ENCODE data around the gene MGLL.

Gene MGLL

DNA sequence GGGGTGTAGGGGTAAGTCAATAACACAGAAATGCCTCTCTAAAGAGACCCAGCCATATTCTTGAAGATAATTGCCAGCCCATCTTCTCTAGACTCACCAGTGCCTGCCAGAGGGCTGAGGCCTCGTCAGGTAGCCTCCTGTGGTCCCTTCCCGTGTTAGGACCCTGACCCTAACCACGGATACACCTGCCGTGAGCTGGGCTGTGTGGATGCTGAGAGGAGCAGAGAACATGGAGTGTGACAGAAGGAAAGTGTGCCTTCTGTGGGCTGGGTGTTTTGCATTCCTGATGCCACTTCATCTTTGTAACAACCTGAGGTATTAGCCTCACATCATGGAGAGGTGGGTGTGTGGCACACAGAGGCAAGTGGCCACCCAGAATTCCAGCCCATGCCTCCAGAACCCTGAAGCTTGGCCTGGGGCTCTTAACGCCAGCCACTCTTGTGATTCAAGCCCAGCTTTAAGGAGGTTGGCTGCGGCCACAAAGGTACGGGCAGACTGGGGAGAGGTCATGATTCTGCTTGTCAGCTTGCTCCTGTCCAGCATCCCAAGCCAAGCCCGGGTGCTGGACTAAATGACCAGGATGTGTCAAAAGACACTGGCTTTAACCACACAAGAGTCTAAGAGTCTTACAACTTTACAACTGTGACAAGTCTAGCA is 170.7 kb downstream of the MGLL start:
- H3K4me3 ChIP-seq (ENCODE audit: control insufficient read depth, low read depth, low read length): no peak overlapping the region
- TF ChIP-seq, protein P1, sequence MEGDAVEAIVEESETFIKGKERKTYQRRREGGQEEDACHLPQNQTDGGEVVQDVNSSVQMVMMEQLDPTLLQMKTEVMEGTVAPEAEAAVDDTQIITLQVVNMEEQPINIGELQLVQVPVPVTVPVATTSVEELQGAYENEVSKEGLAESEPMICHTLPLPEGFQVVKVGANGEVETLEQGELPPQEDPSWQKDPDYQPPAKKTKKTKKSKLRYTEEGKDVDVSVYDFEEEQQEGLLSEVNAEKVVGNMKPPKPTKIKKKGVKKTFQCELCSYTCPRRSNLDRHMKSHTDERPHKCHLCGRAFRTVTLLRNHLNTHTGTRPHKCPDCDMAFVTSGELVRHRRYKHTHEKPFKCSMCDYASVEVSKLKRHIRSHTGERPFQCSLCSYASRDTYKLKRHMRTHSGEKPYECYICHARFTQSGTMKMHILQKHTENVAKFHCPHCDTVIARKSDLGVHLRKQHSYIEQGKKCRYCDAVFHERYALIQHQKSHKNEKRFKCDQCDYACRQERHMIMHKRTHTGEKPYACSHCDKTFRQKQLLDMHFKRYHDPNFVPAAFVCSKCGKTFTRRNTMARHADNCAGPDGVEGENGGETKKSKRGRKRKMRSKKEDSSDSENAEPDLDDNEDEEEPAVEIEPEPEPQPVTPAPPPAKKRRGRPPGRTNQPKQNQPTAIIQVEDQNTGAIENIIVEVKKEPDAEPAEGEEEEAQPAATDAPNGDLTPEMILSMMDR (conservative IDR thresholded peaks at IDR 0.05; ENCODE audit: control insufficient read depth, insufficient read depth, low read depth, low read length): no peak
- DNase-seq (ENCODE audit: low read depth): no peak

DNA sequence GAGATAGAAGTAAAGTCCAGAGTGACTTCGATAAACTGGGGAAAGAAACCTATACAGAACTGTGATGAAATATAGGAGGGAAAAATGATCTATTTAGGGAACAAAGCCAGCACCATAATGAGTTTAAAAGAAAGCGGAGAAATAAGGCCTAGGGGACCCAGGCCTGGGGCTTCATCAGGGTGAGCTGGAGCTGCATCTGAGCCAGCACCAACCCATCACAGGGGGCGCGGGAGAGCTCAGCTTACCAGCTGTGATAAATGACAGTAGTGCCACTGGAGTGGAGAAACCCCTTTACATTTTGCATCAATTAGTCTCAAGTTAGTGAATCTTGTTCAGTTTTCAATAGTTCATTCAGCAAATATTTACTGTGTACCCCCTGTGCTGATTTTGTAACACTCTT is 172.1 kb downstream of the MGLL start:
- TF ChIP-seq, protein P1 (conservative IDR thresholded peaks at IDR 0.05; ENCODE audit: control insufficient read depth, insufficient read depth, low read depth, low read length): no peak
- H3K4me3 ChIP-seq (ENCODE audit: control insufficient read depth, low read depth, low read length): no peak overlapping the region
- DNase-seq (ENCODE audit: low read depth): no peak

DNA sequence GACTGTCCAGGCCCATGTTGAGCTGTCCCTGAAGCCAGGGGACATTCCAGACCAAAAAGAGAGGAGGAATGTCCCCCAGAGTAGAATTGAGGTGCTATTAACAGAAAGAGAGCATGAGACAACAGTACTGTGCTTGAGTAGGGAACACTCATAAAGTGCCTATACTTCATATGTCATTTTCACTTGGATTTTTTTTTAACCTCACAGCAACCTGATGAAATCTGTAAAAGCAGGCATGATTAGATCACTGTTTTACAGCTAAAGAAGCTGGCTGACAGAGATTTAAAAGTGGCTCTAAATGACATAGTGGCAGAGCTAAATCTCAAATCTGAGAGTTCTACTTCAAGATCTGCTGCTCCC is 174.5 kb downstream of the MGLL start:
- no peak overlapping the region for H3K4me3 ChIP-seq (ENCODE audit: control insufficient read depth, low read depth, low read length)
- TF ChIP-seq, protein P1 (conservative IDR thresholded peaks at IDR 0.05; ENCODE audit: control insufficient read depth, insufficient read depth, low read depth, low read length): no peak
- no peak for DNase-seq (ENCODE audit: low read depth)

DNA sequence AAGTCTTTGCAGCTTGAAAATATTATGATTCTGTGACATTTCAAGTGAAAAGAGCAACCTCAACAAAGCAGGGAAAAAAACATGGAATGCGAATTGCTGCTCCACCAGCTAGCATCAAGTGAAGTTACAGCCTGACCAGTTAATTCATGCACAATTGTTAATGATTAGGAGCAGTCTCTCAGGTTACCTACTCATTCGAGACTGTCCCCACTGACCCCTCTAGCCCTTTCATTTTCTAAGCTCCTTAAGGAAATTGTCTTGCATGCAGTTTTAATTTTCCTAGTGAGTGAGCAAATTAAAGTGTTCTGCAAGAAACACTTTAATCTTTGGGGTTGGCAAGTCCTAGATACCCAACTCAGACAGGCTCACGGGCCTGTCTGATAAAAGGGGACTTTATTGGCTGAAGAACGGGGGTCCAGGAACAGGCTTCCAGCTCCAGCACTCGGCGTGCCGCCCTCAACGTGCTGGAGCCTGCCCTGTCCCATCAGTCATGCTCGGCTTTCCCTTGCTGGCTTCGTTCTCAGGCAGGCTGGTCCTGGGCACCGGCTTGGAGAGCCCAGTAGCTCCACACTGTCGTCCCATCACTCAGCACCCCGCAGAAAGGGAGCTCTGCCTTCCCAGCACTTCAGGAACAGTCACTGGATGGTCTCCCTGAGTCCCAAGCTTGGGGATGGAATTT is 175.0 kb downstream of the MGLL start:
- TF ChIP-seq, protein P1 (conservative IDR thresholded peaks at IDR 0.05; ENCODE audit: control insufficient read depth, insufficient read depth, low read depth, low read length): no peak
- no peak for DNase-seq (ENCODE audit: low read depth)
- H3K4me3 ChIP-seq (ENCODE audit: control insufficient read depth, low read depth, low read length): no peak overlapping the region

DNA sequence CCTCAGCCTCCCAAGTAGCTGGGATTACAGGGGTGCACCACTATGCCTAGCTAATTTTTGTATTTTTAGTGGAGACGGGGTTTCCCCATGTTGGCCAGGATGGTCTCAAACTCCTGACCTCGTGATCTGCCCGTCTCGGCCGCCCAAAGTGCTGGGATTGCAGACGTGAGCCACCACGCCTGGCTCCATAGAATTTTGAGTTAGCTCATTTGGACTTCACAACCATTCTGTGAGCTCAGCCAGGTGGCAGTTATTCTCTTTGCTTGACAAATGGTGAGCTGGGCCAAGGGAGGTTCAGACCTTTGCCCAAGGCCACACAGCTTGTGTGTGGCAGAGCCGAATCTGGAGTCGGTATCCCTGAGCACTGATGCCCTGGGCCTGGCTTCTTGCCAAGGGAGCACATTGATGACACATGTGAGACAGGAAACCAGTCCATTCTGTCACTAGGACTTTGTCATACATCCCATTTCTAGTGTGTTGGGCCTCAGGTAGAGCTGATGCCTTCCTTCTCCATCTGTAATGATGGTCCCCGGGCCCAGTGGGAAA is 175.7 kb downstream of the MGLL start:
- H3K4me3 ChIP-seq (ENCODE audit: control insufficient read depth, low read depth, low read length): no peak overlapping the region
- DNase-seq (ENCODE audit: low read depth): no peak
- TF ChIP-seq, protein P1 (conservative IDR thresholded peaks at IDR 0.05; ENCODE audit: control insufficient read depth, insufficient read depth, low read depth, low read length): no peak

DNA sequence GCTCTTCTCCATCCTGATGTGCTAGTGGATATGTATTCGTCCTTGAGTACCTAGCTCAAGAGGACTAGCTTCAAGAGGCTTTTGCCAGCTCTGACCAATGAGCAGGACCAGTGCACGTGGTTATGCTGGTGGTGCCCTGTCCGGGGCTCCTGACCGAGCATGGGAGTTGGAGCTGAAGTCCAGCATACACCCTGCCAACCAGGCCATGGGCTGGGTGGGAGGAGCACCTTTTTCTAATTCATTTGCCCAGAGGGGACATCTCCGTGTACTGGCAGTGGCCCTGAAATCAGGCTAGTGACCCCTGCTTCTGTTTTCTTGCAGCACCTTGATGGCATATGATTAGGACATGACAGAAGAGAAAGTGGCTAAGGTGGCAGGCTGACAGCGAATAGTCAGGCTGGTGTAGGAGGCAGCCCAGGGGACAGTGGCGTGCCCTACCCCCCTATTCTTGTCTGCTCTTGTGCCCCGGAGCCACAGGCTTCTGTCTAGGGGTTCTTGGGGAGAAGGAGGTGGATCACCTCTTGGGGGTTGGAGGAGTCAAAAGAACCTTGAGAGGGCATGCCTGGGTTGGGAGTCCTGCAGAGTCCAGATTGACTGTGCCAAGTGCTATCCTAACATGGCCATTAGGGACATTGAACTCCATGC is 176.8 kb downstream of the MGLL start:
- DNase-seq (ENCODE audit: low read depth): no peak
- TF ChIP-seq, protein P1 (conservative IDR thresholded peaks at IDR 0.05; ENCODE audit: control insufficient read depth, insufficient read depth, low read depth, low read length): no peak
- no peak overlapping the region for H3K4me3 ChIP-seq (ENCODE audit: control insufficient read depth, low read depth, low read length)
